ENCODE data around the gene TYK2.
"Not testable (repeated sequence)": the region's sequence is repeated elsewhere in the genome, so short reads cannot be mapped to it uniquely, and the experiment has no call there.

The TYK2 gene

DNA sequence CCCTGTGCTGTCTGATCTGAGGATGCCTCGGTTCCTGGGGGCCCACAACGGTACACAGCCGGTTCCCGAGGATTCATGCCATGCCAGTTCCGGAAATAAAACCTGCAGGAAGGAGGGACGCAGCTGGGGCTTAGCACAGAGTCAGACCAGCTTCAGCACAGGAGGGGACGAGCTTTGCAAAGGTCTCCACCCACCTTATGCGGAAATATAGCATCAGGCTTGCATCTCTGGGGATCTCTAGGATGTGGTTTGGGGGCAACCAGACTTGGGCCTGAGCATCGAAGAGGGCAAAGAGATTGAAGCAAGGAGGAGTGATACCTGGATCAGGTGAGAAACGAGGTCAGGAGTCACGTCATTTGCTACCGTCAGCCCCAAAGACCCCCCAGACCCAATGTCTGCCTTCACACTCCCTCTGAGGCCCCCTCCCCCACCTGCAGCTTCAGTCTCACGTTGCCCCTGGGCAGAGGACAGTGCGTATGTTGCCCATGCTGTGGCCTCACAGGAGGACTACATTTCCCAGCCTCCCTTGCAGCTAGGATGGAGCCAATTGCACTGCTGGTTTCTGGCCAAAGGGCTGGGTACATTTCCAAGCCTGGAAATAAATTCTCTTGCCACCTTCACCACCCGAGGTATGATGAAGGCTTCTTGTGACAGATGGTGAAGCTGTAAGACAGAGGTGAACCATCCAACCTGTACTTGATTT, 12.1 kb downstream of the TYK2 start:
- DNase-seq, result no peak

DNA sequence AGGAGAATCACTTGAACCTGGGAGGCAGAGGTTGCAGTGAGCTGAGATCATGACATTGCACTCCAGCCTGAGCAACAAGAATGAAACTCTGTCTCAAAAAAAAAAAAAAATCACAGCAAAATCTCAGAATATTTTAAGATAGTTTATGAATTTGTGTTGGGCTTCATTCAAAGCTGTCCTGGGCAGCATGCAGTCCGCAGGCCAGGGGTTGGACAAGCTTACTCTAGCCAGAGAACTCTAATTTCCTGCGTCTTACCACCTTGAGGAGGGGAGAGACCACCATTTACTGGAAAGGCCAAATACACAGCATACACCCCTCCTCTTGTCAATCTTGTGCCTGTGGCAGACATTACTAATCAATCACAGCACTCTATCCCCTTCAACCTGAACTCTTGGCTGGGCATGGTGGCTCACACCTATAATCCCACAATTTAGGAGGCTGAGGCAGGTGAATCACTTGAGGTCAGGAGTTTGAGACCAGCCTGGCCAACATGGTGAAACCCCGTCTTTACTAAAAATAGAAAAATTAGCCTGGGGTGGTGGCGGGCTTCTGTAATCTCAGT, 13.3 kb downstream of the TYK2 start:
- DNase-seq, result not testable (repeated sequence)

DNA sequence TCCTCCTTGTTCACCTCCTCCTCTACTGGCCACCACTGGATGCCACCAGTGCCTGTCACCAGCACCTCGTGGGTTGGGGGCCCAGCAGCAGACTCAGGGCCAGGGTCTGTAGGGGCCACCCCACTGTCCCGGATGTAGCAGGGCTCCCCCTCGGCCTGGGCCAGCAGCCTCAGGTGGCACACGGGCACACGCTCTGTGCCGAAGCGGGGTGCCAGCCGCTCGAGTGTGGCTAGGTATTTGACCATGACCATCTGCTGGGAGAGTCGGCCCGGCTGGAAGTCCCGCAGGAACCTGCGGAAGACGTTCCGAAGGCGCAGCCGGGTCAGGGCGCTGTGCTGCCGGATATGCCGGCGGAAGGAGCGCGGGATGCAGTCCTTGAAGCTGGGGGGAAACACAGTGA, 14.9 kb downstream of the TYK2 start:
- DNase-seq, result no peak

DNA sequence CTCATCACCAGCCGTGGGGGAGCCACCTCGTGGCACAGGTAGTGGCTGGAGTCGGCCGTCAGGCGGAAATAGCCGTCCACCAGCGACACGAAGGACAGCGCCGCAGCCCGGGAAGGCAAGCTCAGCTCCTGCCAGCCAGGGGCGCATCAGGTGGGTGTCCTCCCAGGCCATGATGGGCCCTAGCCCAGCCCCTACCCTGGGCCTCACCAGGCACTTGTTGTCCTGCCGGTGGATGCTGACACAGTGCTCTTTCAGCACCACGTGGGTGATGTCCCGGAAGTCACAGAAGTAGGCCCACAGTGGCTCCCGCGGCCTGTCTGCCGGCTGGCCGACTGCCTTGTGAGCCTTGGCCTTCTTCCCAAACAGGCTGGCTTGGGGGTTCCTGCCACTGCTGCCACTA, 15.7 kb downstream of the TYK2 start:
- DNase-seq, result no peak

DNA sequence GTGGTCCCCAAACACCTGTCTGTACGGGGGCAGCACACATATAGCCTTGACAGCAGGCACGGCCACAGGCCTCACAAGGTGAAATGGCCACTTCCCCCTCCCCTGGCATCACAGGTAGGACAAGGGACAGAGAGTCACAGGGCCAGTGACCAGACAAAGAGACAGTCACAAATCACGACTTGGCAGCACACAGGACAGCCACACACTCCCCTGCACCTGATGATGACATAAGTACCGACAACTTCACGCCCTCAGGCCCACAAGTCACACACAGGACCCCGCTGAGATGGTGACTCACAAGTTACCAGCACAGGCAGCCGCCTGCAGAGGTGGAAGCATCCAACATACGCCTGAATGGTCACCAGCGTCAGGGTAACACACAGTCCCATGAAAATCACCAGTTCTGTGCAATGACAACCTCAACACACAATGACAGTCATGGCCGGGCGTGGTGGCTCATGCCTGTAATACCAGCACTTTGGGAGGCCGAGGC, 16.5 kb downstream of the TYK2 start:
- no peak for DNase-seq

DNA sequence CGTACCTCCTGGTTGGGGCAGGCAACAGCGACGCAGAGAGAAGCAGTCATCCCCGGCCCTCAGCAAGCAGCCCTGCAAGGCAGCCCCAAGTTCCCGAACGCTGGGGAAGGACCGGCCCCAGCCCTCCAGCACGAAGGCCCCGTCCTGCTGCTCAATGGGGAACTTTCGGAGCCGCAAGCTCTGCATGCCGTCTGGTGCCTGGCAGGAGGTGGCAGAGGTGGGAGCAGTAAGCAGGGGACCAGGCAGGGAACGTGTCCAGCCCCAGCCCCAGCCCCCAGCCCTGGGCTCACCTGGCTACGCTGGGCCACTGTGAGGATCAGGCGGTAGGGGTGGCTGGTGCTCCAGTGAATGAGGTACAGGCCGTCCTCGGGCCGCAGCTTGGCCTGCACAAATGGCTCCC, 18.1 kb downstream of the TYK2 start:
- DNase-seq, result no peak

DNA sequence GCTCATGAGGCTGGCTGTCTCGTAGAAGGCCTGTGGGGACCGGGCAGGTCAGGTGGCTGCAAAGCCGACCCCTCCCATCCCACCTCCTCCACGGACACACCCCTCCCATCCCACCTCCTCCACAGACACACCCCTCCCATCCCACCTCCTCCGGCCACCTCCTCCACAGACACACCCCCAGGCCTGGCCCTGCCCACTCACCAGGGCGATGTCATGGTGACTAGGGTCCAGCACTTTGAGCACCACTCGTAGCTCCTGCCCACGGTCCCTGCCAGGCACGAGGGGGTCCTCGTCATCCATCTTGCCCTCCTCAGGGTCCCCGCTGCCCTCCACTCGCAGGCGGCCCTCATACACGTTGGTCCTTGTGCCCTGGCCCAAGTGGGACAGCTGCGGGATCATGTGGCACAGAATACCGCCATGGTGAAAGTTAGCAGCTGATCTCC, 18.8 kb downstream of the TYK2 start:
- DNase-seq, result no peak

DNA sequence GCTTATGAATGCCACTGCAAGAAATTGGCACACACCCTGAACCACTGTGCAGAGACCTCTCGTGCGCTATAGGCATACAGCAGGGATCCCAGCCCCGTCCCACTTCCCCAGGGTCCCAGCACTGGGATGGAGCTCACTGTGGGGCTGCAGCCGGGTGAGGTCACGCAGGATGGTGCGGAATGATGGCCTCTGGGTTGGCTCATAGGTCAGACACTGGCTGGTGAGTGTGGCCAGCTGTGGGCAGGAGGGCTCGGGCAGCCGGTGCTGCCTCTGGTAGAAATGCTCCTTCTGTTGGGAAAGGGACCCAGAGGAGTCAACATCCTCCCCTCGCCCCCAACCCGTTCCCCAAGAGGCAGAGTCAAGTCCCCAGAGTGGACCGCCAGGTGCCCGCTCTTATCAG, 23.9 kb downstream of the TYK2 start:
- DNase-seq, result no peak

DNA sequence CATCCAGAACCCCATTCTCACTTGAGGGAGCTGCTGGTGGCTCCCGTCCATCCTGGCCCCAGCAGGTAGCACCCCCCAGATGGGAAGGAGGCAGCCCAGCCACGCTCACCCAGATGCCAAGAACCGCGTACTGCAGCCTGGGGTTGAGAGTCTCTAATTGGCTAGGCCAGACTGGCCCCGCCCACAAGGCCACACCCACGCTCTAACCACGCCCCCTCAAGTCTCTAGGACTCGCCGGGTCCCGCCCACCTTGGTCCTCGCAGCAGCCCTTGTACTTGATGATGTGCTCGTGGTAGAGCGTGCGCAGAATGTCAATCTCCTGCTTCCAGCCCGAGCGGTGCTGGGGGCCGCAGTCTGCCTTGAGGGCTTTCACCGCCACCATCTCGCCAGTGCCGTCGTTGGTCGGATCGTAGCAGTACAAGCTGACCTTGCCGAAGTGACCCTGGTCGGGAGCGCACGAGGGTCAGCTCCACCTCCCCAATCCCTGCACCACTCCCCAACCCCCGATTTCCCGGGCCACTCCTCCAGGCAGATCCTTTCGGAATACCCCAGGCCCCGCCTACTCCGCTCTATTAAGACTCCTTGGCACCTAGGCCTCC, 26.5 kb downstream of the TYK2 start:
- DNase-seq, result no peak

DNA sequence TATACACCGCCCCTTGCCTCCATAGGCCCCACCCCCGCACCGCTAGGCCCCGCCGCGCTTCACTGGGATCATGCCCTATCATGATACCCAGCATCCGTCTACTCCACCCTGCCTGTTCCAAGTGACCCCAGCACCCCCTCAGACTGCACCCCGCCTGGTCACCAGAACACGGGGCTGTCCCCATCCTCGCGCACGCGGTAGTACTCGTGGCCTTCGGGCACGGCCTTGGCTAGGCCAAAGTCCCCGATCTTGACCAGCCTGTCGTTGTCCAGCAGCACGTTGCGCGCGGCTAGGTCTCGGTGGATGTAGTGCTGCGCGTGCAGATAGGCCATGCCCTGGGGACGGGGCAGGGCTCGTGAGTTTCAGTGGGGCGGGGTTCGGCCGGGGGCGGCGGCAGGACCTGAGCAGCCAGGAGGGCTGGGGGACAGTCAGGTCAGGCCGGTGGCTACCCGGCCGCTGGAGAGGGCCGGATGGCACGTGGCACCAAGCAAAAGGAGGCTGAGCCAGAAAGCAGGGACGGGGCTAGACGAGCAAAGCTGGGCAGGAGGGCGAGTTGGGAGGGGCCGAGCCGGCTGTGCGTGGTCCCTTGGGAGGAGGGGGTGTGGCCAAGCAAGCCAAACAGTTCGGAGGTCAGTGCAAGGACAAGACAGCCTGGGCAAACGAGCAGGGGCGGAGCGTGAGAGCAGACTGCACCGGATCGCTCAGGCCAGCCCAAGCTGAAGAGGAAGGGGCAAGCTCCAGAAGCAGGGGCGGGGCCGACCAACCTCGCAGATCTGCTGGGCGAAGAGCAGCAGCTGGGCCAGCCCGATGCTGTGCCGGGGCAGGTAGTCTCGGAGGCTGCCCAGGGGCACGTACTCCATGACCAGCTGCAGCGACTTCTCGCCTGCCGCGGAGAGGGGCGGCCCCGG, 27.4 kb downstream of the TYK2 start:
- DNase-seq, result no peak

DNA sequence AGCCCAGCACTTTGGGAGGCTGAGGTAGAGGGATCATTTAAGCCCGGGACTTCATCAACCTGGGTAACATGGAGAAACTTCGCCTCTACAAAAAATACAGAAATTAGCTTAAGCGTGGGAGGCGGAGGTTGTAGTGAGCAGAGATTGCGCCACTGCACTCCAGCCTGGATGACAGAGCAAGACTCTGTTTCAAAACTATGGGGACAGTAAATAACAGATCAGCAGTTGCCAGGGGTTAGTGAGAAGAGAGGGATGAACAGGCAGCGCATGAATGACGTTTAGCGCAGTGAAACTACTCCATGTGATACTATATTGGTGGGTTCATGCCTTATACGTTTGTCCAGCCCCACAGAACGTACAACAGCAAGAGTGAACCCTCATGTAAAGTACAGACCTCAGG, 33.9 kb downstream of the TYK2 start:
- DNase-seq, result no peak

DNA sequence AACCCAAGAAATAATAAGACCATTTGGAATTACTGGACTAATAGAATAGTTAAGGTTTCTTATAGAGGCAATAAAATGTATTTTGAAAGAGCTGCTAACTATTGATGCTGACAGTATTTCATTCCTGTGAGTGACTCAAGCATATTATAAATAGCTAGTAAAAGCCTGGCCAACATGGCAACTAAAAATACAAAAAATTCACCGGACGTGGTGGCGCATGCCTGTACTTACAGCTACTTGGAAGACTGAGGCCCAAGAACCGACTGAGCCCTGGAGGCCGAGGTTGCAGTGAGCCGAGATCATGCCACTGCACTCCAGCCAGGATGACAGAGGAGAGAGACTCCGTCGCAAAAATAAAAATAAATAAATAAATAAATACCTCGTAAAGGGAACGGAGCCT, 35.6 kb downstream of the TYK2 start:
- DNase-seq, result no peak

DNA sequence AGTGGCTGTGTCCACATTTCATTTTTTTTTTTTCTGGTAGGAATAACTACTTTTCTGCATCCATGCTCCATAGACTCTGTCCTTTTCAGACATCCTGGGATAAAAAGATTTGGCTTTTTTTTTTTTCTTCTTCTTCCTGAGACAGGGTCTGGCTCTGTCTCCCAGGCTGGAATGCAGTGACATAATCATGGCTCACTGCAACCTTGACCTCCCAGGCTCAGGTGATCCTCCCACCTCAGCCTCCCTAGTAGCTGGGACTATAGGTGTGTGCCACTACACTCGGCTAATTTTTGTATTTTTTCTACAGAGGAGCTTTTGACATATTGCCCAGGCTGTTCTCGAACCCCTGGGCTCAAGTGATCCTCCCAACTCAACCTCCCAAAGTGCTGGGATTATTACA, 36.9 kb downstream of the TYK2 start:
- DNase-seq, result no peak

DNA sequence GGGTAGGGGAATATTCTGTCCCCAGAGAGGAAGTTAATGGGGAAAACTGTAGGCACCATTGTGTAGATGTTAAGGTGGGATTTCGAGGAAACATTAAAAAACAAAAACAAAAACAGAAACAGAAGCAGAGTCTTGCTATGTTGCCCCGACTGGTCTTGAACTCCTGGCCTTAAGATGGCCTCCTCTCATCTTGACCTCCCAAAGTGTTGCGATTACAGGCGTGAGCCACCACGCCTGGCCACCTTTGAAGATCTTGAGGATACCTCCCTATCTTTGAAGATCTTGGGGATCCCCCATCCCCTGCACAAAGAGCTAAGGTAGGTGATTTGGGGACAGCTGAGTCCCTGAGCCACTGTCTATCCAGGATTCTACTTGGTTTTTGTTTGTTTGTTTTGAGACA, 40.4 kb downstream of the TYK2 start:
- no peak for DNase-seq

DNA sequence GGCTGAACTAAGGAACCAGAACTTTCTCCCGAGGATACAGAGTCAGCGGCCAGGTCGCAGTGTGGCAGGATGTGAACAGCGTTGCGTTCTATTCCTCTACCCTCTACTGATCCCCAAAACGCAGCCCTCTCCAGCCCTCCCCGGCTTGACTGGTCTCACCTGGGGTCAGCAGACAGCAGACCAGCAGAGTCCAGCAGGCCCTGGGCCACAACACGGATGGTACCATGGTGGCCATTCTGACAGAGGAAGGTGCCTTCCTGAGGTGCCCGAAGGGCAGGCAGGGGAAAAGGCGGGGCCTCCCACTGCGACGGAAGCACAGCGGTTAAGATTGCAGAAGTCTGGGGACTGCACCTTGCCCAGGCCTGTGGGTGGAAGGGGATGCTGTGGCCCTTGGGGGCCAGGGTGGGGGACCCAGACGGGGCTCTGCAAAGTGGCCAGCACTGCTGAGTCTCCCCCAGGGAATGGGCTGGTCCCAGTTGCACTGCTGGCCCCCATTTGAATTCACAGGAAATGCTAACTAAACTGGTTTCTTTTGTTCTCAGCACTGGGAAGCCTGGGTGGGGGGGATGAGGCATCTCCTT, 40.9 kb downstream of the TYK2 start, which contains the start of gene ICAM3:
Gene ICAM3, minus strand, starts transcription at position 245 of the 581 bp plus-strand sequence. Its CDS starts 10 bp downstream, at position 235.
- no peak for DNase-seq

DNA sequence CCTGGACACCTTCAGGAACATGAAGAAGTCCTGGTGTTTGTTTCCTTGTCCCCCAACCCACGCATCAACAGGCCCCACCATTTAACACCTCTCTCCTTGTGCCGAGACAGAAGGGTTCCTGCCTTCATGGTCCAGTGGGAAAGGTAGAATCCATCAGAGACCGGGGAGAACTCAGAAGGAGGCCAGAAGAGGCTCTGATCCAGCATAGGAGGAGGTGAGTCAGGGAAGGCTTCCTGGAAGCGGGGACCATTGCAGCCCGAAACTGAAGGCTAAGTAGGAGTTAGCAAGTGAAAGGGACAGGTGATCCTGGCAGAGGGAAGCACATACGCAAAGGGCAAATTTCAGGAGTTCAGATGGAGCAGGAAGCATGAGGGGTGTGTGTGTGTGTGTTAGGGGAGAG, 41.4 kb downstream of the TYK2 start:
- DNase-seq, result no peak

DNA sequence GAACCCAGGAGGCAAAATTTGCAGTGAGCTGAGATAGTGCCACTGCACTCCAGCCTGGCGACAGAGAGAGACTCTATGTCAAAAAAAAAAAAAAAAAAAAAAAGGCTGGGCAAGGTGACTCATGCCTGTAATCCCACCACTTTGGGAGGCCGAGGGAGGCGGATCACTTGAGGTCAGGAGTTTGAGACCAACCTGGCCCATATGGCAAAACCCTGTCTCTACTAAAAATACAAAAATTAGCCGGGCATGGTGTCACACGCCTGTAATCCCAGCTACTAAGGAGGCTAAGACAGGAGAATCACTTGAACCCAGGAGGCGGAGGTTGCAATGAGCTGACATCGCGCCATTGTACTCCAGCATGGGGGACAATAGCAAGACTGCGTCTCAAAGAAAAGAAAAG, 43.6 kb downstream of the TYK2 start:
- not testable (repeated sequence) for DNase-seq

DNA sequence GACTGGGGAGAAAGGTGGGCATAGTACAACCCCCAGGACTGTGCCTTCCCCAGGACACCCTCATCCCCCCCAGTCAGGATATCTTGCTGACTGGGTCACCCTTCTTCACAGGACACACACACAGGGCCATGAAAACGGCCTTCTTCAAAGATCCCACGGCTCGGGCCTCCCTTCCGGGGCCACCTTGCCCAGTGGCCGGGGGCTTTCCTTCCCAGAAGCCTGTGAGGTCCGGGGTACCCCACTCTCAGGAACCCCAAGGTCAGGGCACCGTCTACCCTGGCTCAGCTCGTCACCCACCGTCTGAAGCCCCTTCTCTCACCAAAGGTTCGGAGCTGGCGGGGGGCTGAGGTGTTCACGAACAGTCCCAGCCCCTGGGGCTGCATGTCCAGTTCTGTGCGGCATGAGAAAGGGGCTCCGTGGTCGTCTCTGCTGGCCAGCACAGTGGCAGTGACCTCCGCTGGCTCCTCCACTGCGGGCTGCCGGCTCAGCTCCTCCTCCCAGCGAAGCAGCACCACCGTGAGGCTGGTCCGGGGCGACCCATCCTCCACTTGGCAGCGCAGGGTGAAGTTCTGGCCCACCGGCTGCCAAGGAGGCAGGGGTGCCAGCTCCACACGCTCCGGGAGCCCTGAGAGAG, 44.9 kb downstream of the TYK2 start:
- no peak for DNase-seq

DNA sequence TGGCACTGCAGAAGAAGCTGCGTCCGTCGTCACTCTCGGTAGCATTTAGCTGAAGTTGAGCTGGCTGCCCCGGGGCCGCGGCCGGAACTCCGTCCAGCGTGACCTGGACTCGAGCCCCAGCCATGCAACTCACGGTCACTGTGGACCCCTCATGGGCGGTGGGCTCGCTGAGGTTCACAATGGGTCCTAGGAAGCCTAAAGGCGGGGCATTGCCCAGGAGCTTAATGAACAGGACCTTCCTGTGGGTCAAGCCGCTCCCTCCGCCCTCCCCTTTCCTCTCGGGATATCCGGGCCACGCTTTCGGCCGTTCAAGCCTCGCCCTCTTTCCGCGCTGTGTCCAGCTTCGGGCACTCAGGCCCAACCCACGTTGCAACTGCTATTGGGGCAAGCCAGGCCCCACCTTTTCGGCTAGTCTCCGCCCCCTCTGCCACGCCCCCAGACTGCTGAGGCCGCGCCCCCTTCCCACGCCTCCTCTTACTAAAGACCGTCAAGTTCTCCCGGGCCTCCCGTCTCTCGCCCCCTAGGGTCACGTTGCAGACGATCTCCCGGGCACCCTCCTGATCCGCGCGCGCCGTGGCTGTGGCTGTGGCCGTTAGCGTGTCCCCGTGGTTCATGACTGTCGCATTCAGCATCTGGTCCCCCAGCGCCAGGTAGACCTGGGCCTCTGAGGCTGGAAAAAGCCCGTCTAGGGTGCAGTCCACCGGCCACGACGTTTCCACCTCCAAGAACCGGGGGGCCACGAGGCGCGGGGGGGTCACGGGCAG, 45.6 kb downstream of the TYK2 start:
- DNase-seq, result peak; percentile 73

DNA sequence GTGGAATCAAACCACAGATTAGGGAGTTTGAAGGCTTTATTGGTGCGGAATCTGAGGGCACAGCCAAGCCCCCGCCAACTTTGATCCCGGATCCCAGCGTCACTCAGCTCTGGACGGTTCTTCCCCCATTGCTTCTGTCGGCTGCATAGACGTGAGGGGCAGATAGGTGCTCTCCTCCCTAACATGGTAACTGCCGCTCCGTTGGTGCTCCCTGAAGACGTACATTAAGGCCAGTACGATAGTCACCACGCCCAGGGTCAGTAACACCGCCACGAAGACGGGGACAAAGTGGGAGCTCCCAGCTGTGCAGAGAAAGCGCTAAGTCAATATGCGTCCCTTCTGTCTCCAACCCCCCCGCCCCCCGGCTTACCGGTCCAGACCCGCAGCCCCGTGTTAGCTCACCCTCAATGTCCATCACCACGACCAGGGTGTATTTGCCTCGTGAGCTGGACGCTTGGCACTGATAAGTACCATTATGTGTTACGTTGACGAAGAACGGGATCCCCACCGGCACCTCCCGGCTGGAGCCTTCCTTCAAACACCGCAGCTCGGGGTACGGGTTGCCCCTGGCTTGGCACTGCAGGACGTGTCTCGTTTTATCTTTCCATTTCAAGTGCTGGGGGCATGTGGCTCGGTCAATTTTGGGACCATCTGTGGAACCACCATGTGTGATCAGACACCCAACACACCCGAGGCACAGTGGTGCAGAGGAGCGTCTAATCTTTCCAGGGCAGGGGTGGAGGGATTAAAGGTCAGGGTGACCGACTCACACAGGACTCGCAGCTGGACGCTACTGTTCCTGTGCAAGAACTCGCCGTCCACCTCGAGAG, 46.4 kb downstream of the TYK2 start:
- DNase-seq, result no peak
